Karpas-422 (cell line): ENCODE measurements around the gene RFC4. TPM values are rescaled to one million over a fixed set of nuclear protein-coding genes. Genes with fewer than 3 reads are reported as not detected.

Experiments
- DNase-seq: peaks from one replicate; pipeline ENCODE4 v3.0.0-alpha.2; 2015
- H2AFZ ChIP-seq: fragments of 200-600 bp; sonication (generic); 2 replicates; pipeline ENCODE4 v1.6.1; 2014; ENCODE audit warnings: antibody characterized with exemption, low read length, mixed read lengths
- H3K27ac ChIP-seq: fragments of 200-600 bp; sonication (generic); 2 replicates; pipeline ENCODE4 v1.5.1; 2014; ENCODE audit warnings: mild to moderate bottlenecking, low read length, moderate library complexity
- H3K27me3 ChIP-seq: fragments of 200-600 bp; sonication (generic); 2 replicates; pipeline ENCODE4 v1.6.1; 2014; ENCODE audit warnings: low read length, mixed read lengths
- H3K36me3 ChIP-seq: fragments of 200-600 bp; sonication (generic); 2 replicates; pipeline ENCODE4 v1.6.1; 2014; ENCODE audit warnings: low read length, mixed read lengths; ENCODE audit not compliant: insufficient read depth
- H3K4me1 ChIP-seq: fragments of 200-600 bp; sonication (generic); 2 replicates; pipeline ENCODE4 v1.6.1; 2014; ENCODE audit warnings: mild to moderate bottlenecking, low read length, mixed read lengths
- H3K4me2 ChIP-seq: fragments of 200-600 bp; sonication (generic); 2 replicates; pipeline ENCODE4 v1.6.1; 2014; ENCODE audit warnings: low read length, low read depth, mild to moderate bottlenecking; ENCODE audit not compliant: poor library complexity, severe bottlenecking
- H3K4me3 ChIP-seq: fragments of 200-600 bp; sonication (generic); 2 replicates; pipeline ENCODE4 v1.5.1; 2014; ENCODE audit warnings: mild to moderate bottlenecking, antibody characterized with exemption, low read length, mixed read lengths
- H3K79me2 ChIP-seq: fragments of 200-600 bp; sonication (generic); 2 replicates; pipeline ENCODE4 v1.6.1; 2014; ENCODE audit warnings: mild to moderate bottlenecking, low read length, mixed read lengths
- H3K9ac ChIP-seq: fragments of 200-600 bp; sonication (generic); 2 replicates; pipeline ENCODE4 v1.6.0; 2014; ENCODE audit warnings: low read length
- H3K9me2 ChIP-seq: fragments of 200-600 bp; sonication (generic), shearing (Covaris generic); replicated peaks from 2 replicates; pipeline ENCODE4 v1.6.0; 2014; ENCODE audit warnings: mild to moderate bottlenecking, low read length, moderate library complexity; ENCODE audit not compliant: insufficient read depth
- H3K9me3 ChIP-seq: fragments of 300-700, 200-600 bp; sonication (generic); 2 replicates; pipeline ENCODE4 v1.6.1; 2014; ENCODE audit warnings: low read length, mixed read lengths
- H4K20me1 ChIP-seq: fragments of 200-600 bp; sonication (generic); 2 replicates; pipeline ENCODE4 v1.6.1; 2014; ENCODE audit warnings: mild to moderate bottlenecking, antibody characterized with exemption, low read length, low read depth; ENCODE audit not compliant: insufficient read depth
- total RNA-seq: library from RNA; depleted of rRNA; stranded (reverse); fragments of >200 nt; shearing (Covaris generic); gene quantifications from 2 replicates; pipeline ENCODE4 v1.2.3, GENCODE V29; 2014; ENCODE audit warnings: low replicate concordance

RFC4 gene
- total RNA-seq, 1 experiment from 2014 or later: 80.7 TPM

DNA sequence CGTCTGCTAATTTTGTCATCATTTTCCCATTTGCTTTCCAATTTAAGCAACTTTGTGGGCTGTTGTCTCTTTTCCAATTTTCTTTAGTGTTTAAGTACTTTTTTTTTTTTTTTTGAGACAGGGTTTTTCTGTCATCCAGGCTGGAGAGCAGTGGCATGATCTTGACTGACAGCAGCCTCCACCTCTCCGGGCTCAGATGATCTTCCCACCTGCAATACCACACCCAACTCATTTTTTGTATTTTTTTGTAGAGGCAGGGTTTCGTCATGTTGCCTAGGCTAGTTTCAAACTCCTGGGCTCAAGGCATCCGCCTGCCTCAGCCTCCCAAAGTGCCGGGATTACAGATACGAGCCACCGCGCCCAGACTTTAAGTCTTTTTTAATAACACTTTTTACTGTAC is 49.1 kb downstream of the RFC4 start:
- H3K4me2 ChIP-seq: no peak overlapping the region
- H3K4me3 ChIP-seq: no peak overlapping the region
- no peak overlapping the region for H3K9ac ChIP-seq
- H2AFZ ChIP-seq: no peak overlapping the region
- H3K27ac ChIP-seq: no peak overlapping the region
- no peaks in the 10 kb centered on the region for H3K36me3 ChIP-seq
- H3K27me3 ChIP-seq: no peaks in the 10 kb centered on the region
- no peaks in the 10 kb centered on the region for H3K9me2 ChIP-seq
- H4K20me1 ChIP-seq: no peaks in the 10 kb centered on the region
- no peaks in the 10 kb centered on the region for H3K9me3 ChIP-seq
- DNase-seq: no peak
- H3K79me2 ChIP-seq: no peaks in the 10 kb centered on the region
- H3K4me1 ChIP-seq: no peaks in the 10 kb centered on the region

DNA sequence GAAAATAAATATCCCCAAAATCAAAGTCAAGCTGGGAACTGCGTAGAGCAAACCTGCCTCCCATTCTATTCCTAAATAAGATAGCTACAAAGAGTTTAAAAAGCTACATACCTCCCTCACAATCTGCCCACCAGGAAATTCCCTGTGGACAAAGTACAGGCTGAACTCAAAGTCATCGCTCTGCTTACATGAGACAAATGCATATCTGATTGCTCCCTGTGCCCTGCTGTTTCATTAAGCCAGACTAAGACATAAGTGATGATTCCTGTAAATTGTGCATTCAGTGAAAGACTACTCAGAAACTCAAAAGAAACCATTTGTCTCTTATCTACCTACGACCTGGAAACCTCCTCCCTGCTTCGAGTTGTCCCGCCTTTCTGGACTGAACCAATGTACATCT is 51.4 kb downstream of the RFC4 start:
- H3K27ac ChIP-seq: no peak overlapping the region
- H3K79me2 ChIP-seq: no peaks in the 10 kb centered on the region
- no peak overlapping the region for H3K9ac ChIP-seq
- no peaks in the 10 kb centered on the region for H3K36me3 ChIP-seq
- no peak overlapping the region for H3K4me3 ChIP-seq
- no peak overlapping the region for H2AFZ ChIP-seq
- no peaks in the 10 kb centered on the region for H3K9me2 ChIP-seq
- H3K4me1 ChIP-seq: no peaks in the 10 kb centered on the region
- no peaks in the 10 kb centered on the region for H3K9me3 ChIP-seq
- DNase-seq: no peak
- no peak overlapping the region for H3K4me2 ChIP-seq
- no peaks in the 10 kb centered on the region for H3K27me3 ChIP-seq
- no peaks in the 10 kb centered on the region for H4K20me1 ChIP-seq

- no peak overlapping the region for H2AFZ ChIP-seq
- no peaks in the 10 kb centered on the region for H3K36me3 ChIP-seq
- H3K4me2 ChIP-seq: no peak overlapping the region
- no peaks in the 10 kb centered on the region for H3K9me2 ChIP-seq
- H3K4me3 ChIP-seq: no peak overlapping the region
- H3K27me3 ChIP-seq: no peaks in the 10 kb centered on the region
- H4K20me1 ChIP-seq: no peaks in the 10 kb centered on the region
- no peak for DNase-seq
- no peaks in the 10 kb centered on the region for H3K79me2 ChIP-seq
- no peak overlapping the region for H3K9ac ChIP-seq
- no peaks in the 10 kb centered on the region for H3K4me1 ChIP-seq
- no peak overlapping the region for H3K27ac ChIP-seq
- H3K9me3 ChIP-seq: no peaks in the 10 kb centered on the region
Observed at GRCh38 chr3:186754006-186754405, 52.3 kb downstream of the RFC4 start.

- no peak overlapping the region for H3K4me3 ChIP-seq
- H3K27me3 ChIP-seq: no peaks in the 10 kb centered on the region
- H3K4me1 ChIP-seq: no peaks in the 10 kb centered on the region
- H3K9ac ChIP-seq: no peak overlapping the region
- H3K9me2 ChIP-seq: no peaks in the 10 kb centered on the region
- no peak overlapping the region for H3K4me2 ChIP-seq
- H3K27ac ChIP-seq: no peak overlapping the region
- DNase-seq: no peak
- no peaks in the 10 kb centered on the region for H3K79me2 ChIP-seq
- H4K20me1 ChIP-seq: no peaks in the 10 kb centered on the region
- 0 out of 2 replicates have a peak overlapping the region, but pooled peaks have one; percentile 46 for H2AFZ ChIP-seq
- H3K9me3 ChIP-seq: no peaks in the 10 kb centered on the region
- H3K36me3 ChIP-seq: no peaks in the 10 kb centered on the region
Observed at GRCh38 chr3:186751480-186751879, 54.8 kb downstream of the RFC4 start.

- Histone ChIP-seq H3K36me3 (no peaks in the 10 kb centered on the region), H2AFZ (no peak overlapping the region), H3K27ac (no peak overlapping the region), H3K79me2 (no peaks in the 10 kb centered on the region), H3K27me3 (no peaks in the 10 kb centered on the region), H3K4me1 (no peaks in the 10 kb centered on the region), H3K9me3 (no peaks in the 10 kb centered on the region), H3K4me2 (no peak overlapping the region), H3K9me2 (no peaks in the 10 kb centered on the region), H3K9ac (no peak overlapping the region), H4K20me1 (no peaks in the 10 kb centered on the region), H3K4me3 (no peak overlapping the region)
- no peak for DNase-seq
Observed at GRCh38 chr3:186750316-186750715, 56.0 kb downstream of the RFC4 start.

DNA sequence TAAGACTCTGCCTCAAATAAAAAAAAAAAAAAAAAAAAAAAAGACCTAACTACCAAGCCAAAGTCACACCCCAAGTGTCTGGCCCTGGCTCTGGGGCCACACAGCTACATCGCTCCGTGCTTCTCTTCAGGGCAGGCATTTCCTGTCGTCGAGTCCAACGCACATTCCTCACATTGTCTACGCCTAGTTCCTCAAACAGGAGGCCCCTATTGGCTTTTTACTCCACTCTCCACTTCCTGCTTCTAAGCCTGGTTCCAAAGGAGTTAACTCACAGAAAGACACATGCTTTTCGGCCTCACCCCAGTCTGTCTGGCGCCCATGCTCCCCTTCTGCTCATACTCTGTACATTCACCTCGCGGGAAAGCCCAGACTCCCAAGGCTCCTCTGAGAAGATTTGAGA is 60.3 kb downstream of the RFC4 start:
- Histone ChIP-seq H3K27ac (no peak overlapping the region), H3K4me2 (no peak overlapping the region), H3K79me2 (no peaks in the 10 kb centered on the region), H3K4me1 (no peaks in the 10 kb centered on the region), H3K9me2 (no peaks in the 10 kb centered on the region), H3K36me3 (no peaks in the 10 kb centered on the region), H3K4me3 (no peak overlapping the region), H3K27me3 (no peaks in the 10 kb centered on the region), H3K9ac (no peak overlapping the region), H4K20me1 (no peaks in the 10 kb centered on the region), H2AFZ (no peak overlapping the region), H3K9me3 (no peaks in the 10 kb centered on the region)
- DNase-seq: no peak

- Histone ChIP-seq H3K9me3 (no peaks in the 10 kb centered on the region), H3K36me3 (no peaks in the 10 kb centered on the region), H3K79me2 (no peaks in the 10 kb centered on the region), H3K9ac (no peak overlapping the region), H2AFZ (no peak overlapping the region), H3K27ac (no peak overlapping the region), H3K4me2 (no peak overlapping the region), H3K4me1 (no peaks in the 10 kb centered on the region), H3K27me3 (no peaks in the 10 kb centered on the region), H3K4me3 (no peak overlapping the region), H3K9me2 (no peaks in the 10 kb centered on the region), H4K20me1 (no peaks in the 10 kb centered on the region)
- DNase-seq: no peak
Observed at GRCh38 chr3:186743666-186744065, 62.6 kb downstream of the RFC4 start.

- Histone ChIP-seq H2AFZ (no peak overlapping the region), H3K9me2 (no peaks in the 10 kb centered on the region), H3K9ac (no peak overlapping the region), H3K27ac (no peak overlapping the region), H3K36me3 (no peaks in the 10 kb centered on the region), H3K27me3 (no peaks in the 10 kb centered on the region), H3K4me1 (no peaks in the 10 kb centered on the region), H3K4me3 (no peak overlapping the region), H3K9me3 (no peaks in the 10 kb centered on the region), H4K20me1 (no peaks in the 10 kb centered on the region), H3K79me2 (no peaks in the 10 kb centered on the region), H3K4me2 (no peak overlapping the region)
- no peak for DNase-seq
Observed at GRCh38 chr3:186742618-186743380, 63.5 kb downstream of the RFC4 start.
